Retinal pigment epithelial cell (primary cell): ENCODE data around the gene SFXN5.

Experiments used
- DNase-seq: peaks from one replicate; pipeline ENCODE4 v3.0.0-alpha.2; 2010; ENCODE audit warnings: low read depth
- H3K4me3 ChIP-seq: 2 replicates; pipeline ENCODE4 v1.5.1; 2011; ENCODE audit warnings: mild to moderate bottlenecking, low read length, control low read depth, moderate library complexity
- TF ChIP-seq, protein P1 (sequence below): conservative IDR thresholded peaks from 2 replicates; pipeline ENCODE4 v1.5.1; 2011; ENCODE audit warnings: low read depth, low read length, control low read depth, inconsistent platforms

SFXN5 gene

DNA sequence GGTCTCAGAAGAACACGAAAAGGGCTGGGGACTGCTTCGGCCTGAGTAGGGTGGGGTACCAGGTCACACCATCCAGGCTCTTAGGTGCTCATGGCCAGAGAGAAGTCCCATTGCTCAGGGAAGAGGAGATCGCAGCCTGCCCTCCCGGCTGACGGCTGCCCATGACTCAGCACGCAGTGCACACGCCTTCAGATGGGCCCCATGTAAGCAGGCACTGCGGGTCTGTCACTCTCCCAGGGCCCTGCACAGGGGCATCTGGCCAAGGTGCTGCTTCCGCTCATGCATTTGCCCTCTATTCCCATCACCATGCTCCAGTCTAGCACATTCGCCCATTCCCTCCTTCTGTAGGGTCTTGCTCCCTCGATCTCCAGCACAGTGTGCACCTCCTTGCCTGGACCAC is 34.7 kb downstream of the SFXN5 start:
- no peak for DNase-seq
- TF ChIP-seq, protein P1, sequence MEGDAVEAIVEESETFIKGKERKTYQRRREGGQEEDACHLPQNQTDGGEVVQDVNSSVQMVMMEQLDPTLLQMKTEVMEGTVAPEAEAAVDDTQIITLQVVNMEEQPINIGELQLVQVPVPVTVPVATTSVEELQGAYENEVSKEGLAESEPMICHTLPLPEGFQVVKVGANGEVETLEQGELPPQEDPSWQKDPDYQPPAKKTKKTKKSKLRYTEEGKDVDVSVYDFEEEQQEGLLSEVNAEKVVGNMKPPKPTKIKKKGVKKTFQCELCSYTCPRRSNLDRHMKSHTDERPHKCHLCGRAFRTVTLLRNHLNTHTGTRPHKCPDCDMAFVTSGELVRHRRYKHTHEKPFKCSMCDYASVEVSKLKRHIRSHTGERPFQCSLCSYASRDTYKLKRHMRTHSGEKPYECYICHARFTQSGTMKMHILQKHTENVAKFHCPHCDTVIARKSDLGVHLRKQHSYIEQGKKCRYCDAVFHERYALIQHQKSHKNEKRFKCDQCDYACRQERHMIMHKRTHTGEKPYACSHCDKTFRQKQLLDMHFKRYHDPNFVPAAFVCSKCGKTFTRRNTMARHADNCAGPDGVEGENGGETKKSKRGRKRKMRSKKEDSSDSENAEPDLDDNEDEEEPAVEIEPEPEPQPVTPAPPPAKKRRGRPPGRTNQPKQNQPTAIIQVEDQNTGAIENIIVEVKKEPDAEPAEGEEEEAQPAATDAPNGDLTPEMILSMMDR: no peak
- H3K4me3 ChIP-seq: no peak overlapping the region

DNA sequence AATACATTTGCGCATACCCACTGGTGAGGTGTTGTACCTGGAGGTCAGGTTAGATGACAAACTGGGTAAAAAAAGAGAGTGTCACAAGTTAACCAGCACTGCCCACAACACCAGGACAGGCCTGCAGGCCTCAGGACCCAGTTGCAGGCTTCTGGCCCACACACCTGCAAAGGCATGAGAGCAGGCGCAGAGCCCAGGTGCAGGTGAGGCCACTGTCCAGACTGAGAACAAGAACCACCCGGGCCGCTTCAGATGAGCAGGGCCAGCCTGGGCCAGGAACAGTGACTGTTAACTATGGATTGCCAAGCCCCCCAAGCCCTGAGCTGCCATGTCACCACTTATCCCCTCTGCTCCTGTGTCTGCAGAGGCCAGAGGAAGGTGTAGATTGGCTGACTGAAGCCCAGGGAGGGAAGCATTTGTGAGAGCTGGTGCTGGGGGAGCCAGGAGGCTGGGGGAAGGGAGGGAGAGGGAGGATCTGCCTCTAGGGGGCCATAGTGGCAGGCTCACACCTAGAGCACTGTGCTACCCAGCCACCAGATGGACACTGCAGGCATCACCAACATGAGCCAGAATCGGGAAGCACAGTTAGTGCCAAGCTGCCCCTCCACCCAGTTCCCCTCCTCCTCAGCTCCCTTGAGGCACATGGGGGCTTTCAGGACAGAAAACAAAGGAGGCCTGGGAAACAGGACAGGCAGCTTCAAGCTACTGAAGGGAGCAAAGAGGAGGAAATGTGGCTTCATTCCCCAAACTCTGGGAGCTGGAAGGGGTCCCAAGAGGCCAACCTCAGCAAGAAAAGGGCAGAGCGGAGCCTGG is 35.4 kb downstream of the SFXN5 start:
- no peak for DNase-seq
- H3K4me3 ChIP-seq: no peak overlapping the region
- TF ChIP-seq, protein P1: peak; percentile 18

DNA sequence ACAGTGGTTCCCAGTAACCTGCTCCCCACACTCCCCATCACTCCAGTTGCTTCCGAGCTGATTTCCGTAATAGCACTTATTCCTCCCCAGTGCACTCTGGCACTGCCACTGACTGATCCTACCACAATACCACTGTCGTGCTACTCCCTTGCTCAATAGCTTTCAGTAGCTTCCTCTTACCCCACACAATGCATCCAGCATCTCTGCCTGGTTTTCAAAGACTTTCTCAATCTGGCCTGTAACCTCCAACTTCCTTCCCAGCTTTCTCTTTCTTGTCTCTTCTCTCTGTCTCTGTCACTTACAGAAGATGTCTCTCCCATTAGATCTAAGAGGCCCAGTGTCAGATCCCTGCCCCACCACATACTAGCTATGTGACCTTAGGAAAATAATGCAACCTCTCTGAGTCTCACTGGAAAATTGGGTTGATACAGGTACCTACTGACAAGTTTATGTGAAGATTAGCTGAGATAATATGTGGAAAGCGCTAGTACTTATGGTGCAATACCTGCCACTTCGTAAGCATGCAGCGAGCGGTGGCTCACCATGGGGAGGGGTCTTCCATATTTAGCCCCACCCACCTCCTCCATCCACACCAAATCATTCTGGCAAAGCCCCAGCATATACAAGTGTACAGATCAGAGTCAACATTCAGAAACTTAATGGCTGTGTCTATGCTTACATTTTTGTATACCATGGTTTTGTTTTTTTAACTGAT is 36.7 kb downstream of the SFXN5 start:
- no peak overlapping the region for H3K4me3 ChIP-seq
- TF ChIP-seq, protein P1: no peak
- no peak for DNase-seq

DNA sequence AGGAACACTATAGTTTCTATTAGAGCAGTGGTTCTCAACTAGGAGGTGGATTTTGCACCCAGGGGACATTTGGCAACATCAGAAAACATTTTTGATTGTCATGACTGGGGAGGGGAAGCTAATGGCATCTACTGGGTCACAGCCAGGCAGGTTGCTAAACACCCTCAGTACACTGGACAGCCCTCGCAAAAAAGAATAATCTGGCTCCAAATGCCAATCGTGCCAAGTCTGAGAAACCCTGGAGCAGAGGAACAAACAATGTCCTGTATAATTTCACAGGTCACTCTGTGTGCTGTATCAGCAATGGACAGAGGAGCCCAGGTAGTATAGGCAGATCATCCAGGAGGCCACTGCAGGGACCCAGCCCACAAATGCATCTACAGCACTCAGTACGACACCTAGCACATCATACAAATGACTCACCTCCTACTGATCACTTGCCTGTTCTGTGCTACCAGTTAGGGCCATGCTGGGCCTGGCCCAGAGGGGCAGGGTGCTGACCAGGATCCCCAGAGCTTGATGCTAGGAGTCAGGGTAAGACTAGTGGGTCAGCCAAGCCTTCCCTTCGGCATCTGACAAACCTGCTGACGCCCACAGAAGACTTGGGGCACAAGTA is 37.6 kb downstream of the SFXN5 start:
- TF ChIP-seq, protein P1: no peak
- H3K4me3 ChIP-seq: no peak overlapping the region
- no peak for DNase-seq

DNA sequence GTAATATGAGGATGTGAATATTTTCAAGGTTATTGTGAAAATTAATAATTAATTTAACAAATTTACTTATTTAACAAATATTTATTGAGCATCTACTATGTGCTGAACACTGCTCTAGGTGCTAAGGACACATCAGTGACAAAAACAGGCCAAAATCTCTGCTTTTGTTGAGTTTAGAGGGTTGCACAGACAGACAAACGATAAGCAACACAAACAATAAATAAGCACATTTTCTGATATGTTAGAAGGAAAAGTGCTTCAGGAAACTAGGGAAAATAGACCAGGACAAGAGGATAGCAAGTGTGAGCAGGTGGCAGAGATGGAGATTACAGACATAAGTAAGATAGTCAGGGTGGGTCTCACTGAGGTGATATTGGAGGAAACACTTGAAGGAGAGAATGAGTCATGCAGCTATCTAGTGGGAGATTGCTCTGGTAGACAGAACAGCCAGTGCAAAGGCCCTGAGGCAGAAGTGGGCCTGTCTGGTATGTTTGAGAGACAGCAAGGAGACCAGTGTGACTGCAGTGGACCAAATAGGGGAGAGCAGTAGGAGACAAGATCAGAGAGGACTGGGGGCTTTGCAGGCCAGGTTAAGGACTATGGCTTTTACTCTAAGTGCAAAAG is 38.3 kb downstream of the SFXN5 start:
- DNase-seq: no peak
- TF ChIP-seq, protein P1: no peak
- H3K4me3 ChIP-seq: no peak overlapping the region

DNA sequence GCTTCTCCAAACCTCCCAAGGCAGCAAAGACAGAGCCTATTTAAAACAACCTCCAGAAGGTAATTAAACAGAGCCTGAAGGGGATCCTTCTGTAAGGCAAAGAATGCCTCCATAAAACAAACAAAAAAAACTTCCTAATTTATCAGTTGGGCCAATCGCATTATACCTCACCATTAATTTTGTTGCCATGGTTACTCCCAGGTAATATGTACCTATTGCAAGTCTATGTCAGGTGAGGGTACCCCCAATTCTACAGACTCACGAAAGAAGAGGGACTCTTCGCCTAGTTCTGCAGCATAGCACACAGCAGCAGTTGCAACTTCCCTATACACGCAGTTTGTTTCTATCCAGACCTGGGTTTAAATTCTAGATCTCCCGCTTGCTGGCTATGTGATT is 38.8 kb downstream of the SFXN5 start:
- TF ChIP-seq, protein P1: no peak
- H3K4me3 ChIP-seq: no peak overlapping the region
- no peak for DNase-seq
